Prostate gland (tissue), 2 donors: Measurements from ENCODE around the gene TCF12.

Experiments
- CTCF ChIP-seq, 4 experiments: fragments of 200-600 bp in 2 of 4; fragments of 450-650 bp in 2 of 4; sonication (generic) in 2 of 4; IDR thresholded peaks; 1 replicate in 3 of 4; 2 replicates in 1 of 4; pipeline ENCODE4 v1.5.1; 2016 to 2019; ENCODE audit warnings: antibody characterized with exemption in 4 of 4, mild to moderate bottlenecking in 2 of 4, moderate library complexity in 2 of 4
- POLR2A ChIP-seq: fragments of 450-650 bp; IDR thresholded peaks from one replicate; pipeline ENCODE4 v1.6.1; 2016; ENCODE audit warnings: antibody characterized with exemption, mild to moderate bottlenecking

GRCh38 chr15:57159767-57160166, 241.3 kb downstream of the TCF12 start:
- no peak for TF ChIP-seq CTCF (IDR thresholded peaks at IDR 0.05)
- TF ChIP-seq POLR2A = no peak
